HepG2 (cell line): Measurements from ENCODE around the gene SLC18A2.

Source experiments
- HCFC1 ChIP-seq: fragments of 150-350 bp; IDR thresholded peaks from 2 replicates; pipeline ENCODE4 v1.6.1; 2014; ENCODE audit warnings: low read depth, low read length
- HDAC1 ChIP-seq: sonication (generic); formaldehyde crosslinking; IDR thresholded peaks from 2 replicates; pipeline ENCODE4 v1.5.1; 2020; ENCODE audit warnings: mild to moderate bottlenecking, missing genetic modification reagents
- RAD21 ChIP-seq: fragments of 450-650 bp; formaldehyde crosslinking; IDR thresholded peaks from 2 replicates; pipeline ENCODE4 v1.5.0; 2020; ENCODE audit warnings: mild to moderate bottlenecking
- ZBTB14 ChIP-seq: sonication (generic); formaldehyde crosslinking; IDR thresholded peaks from 2 replicates; pipeline ENCODE4 v1.4.0; 2020; ENCODE audit warnings: missing genetic modification reagents
- ZNF121 ChIP-seq: sonication (generic); formaldehyde crosslinking; IDR thresholded peaks from 2 replicates; pipeline ENCODE4 v1.5.0; 2020; ENCODE audit warnings: mild to moderate bottlenecking, missing genetic modification reagents
- ZNF580 ChIP-seq: IDR thresholded peaks from 2 replicates; pipeline ENCODE4 v1.6.1; 2016; ENCODE audit warnings: low read depth, borderline replicate concordance

GRCh38 chr10:117228210-117228609 is 12.7 kb upstream of the SLC18A2 start:
- TF ChIP-seq HDAC1 (CRISPR knock-in tag): no peak
- no peak for TF ChIP-seq ZNF121
- TF ChIP-seq HCFC1: no peak
- no peak for TF ChIP-seq ZNF580 (CRISPR knock-in tag)
- no peak for TF ChIP-seq RAD21 (CRISPR knock-in tag)
- no peak for TF ChIP-seq ZBTB14 (CRISPR knock-in tag)
